Ramos (cell line): ENCODE results near the gene UQCRHL.

Experiments
- in situ Hi-C: fragments of 300-500 bp; cut with MboI; formaldehyde crosslinking; loops from one replicate; pipeline ENCODE4 v1.14.3; 2022; ENCODE audit warnings: low sequenced_read_pairs; ENCODE audit not compliant: unreplicated experiment

Gene UQCRHL

GRCh38 chr1:15760520-15761211, 46.8 kb downstream of the UQCRHL start:
- in situ Hi-C loops, result no loop called here

GRCh38 chr1:15758953-15759661, 48.3 kb downstream of the UQCRHL start:
- in situ Hi-C loops, result no loop called here

GRCh38 chr1:15758343-15758931, 49.0 kb downstream of the UQCRHL start, which contains the start of gene FBLIM1:
TSS of gene FBLIM1 (plus strand) at chr1:15758795. CDS start at chr1:15764984, 6,189 bp downstream.
- in situ Hi-C loops, result no loop called here

GRCh38 chr1:15757575-15758342, 49.7 kb downstream of the UQCRHL start:
- in situ Hi-C loops, result no loop called here
